Rectal smooth muscle tissue (tissue), 1 donor: ENCODE results near the gene CTRB2.

Experiments
- H3K27ac ChIP-seq: one replicate; pipeline ENCODE4 v1.7.0; 2013; ENCODE audit warnings: low read depth, low read length, inconsistent platforms
- H3K27me3 ChIP-seq: one replicate; pipeline ENCODE4 v1.7.0; 2013; ENCODE audit warnings: low read length; ENCODE audit not compliant: control insufficient read depth, insufficient read depth
- H3K36me3 ChIP-seq: one replicate; pipeline ENCODE4 v1.7.0; 2013; ENCODE audit warnings: low read length; ENCODE audit not compliant: control insufficient read depth, insufficient read depth
- H3K4me1 ChIP-seq: one replicate; pipeline ENCODE4 v1.7.0; 2013; ENCODE audit warnings: low read length; ENCODE audit not compliant: control insufficient read depth, insufficient read depth
- H3K4me3 ChIP-seq: one replicate; pipeline ENCODE4 v1.7.0; 2013; ENCODE audit warnings: low read length
- H3K9ac ChIP-seq: one replicate; pipeline ENCODE4 v1.7.0; 2013; ENCODE audit warnings: low read length

The CTRB2 gene

GRCh38 chr16:75206749-75207451, at the start of gene CTRB2:
CTRB2 (minus strand) TSS chr16:75207161; CDS start chr16:75207141, 20 bp downstream.
- no peak within 1 kb of the TSS for H3K27ac ChIP-seq
- no peaks in the 10 kb centered on the region for H3K4me1 ChIP-seq
- no peaks in the 10 kb centered on the region for H3K27me3 ChIP-seq
- H3K9ac ChIP-seq = no peak within 1 kb of the TSS
- no peak within 1 kb of the TSS for H3K4me3 ChIP-seq
- H3K36me3 ChIP-seq = no peaks in the 10 kb centered on the region

- Histone ChIP-seq H3K27me3 (no peaks in the 10 kb centered on the region), H3K27ac (peak overlapping the region; percentile 51), H3K4me3 (no peak overlapping the region), H3K36me3 (no peaks in the 10 kb centered on the region), H3K4me1 (peaks cover 60% of the 10 kb centered on the region), H3K9ac (no peak overlapping the region)
Measured at GRCh38 chr16:75256059-75256571, 49.2 kb upstream of the CTRB2 start.

GRCh38 chr16:75254359-75254837, 47.4 kb upstream of the CTRB2 start:
- Histone ChIP-seq H3K4me1 (peaks cover 62% of the 10 kb centered on the region), H3K4me3 (no peak overlapping the region), H3K27me3 (no peaks in the 10 kb centered on the region), H3K36me3 (no peaks in the 10 kb centered on the region), H3K27ac (peak overlapping the region; percentile 33), H3K9ac (no peak overlapping the region)

- Histone ChIP-seq H3K4me3 (no peak overlapping the region), H3K9ac (no peak overlapping the region), H3K27ac (peak overlapping the region; percentile 82), H3K27me3 (no peaks in the 10 kb centered on the region), H3K36me3 (no peaks in the 10 kb centered on the region), H3K4me1 (peaks cover 61% of the 10 kb centered on the region)
Measured at GRCh38 chr16:75252946-75253911, 46.3 kb upstream of the CTRB2 start.

- Histone ChIP-seq H3K27me3 (no peaks in the 10 kb centered on the region), H3K27ac (peak overlapping the region; percentile 82), H3K4me1 (peaks cover 54% of the 10 kb centered on the region), H3K9ac (no peak overlapping the region), H3K4me3 (peak overlapping the region; percentile 40), H3K36me3 (no peaks in the 10 kb centered on the region)
Measured at GRCh38 chr16:75252049-75252864, 45.3 kb upstream of the CTRB2 start.

GRCh38 chr16:75251280-75252048, 44.5 kb upstream of the CTRB2 start, which contains the start of gene BCAR1:
BCAR1 (minus strand) TSS chr16:75251624; CDS start chr16:75251482, 142 bp downstream.
- H3K27ac ChIP-seq = peak within 1 kb of the TSS; percentile 82
- peaks cover 49% of the 10 kb centered on the region for H3K4me1 ChIP-seq
- peak within 1 kb of the TSS; percentile 68 for H3K4me3 ChIP-seq
- H3K9ac ChIP-seq = no peak within 1 kb of the TSS
- no peaks in the 10 kb centered on the region for H3K27me3 ChIP-seq
- H3K36me3 ChIP-seq = no peaks in the 10 kb centered on the region

GRCh38 chr16:75250809-75251279, 43.9 kb upstream of the CTRB2 start:
- H3K36me3 ChIP-seq = no peaks in the 10 kb centered on the region
- H3K4me3 ChIP-seq = peak overlapping the region; percentile 68
- H3K4me1 ChIP-seq = peaks cover 42% of the 10 kb centered on the region
- H3K9ac ChIP-seq = no peak overlapping the region
- peak overlapping the region; percentile 58 for H3K27ac ChIP-seq
- no peaks in the 10 kb centered on the region for H3K27me3 ChIP-seq

GRCh38 chr16:75250089-75250808, 43.3 kb upstream of the CTRB2 start:
- H3K27me3 ChIP-seq = no peaks in the 10 kb centered on the region
- peaks cover 45% of the 10 kb centered on the region for H3K4me1 ChIP-seq
- H3K36me3 ChIP-seq = no peaks in the 10 kb centered on the region
- peak overlapping the region; percentile 35 for H3K9ac ChIP-seq
- peak overlapping the region; percentile 68 for H3K4me3 ChIP-seq
- no peak overlapping the region for H3K27ac ChIP-seq

- Histone ChIP-seq H3K27me3 (no peaks in the 10 kb centered on the region), H3K27ac (no peak overlapping the region), H3K36me3 (no peaks in the 10 kb centered on the region), H3K4me3 (peak overlapping the region; percentile 68), H3K4me1 (peaks cover 47% of the 10 kb centered on the region), H3K9ac (peak overlapping the region; percentile 35)
Measured at GRCh38 chr16:75249441-75249840, 42.5 kb upstream of the CTRB2 start.

GRCh38 chr16:75248536-75249380, 41.8 kb upstream of the CTRB2 start:
- H3K27ac ChIP-seq = no peak overlapping the region

More at GRCh38 chr16:75248536-75249380, 41.8 kb upstream of the CTRB2 start:
- Histone ChIP-seq H3K4me3 (no peak overlapping the region), H3K36me3 (no peaks in the 10 kb centered on the region), H3K27me3 (no peaks in the 10 kb centered on the region), H3K9ac (no peak overlapping the region), H3K4me1 (peaks cover 49% of the 10 kb centered on the region)
